GM10248 (cell line): ENCODE results near the gene FOXL2.
"Not testable (repeated sequence)": the region's sequence is repeated elsewhere in the genome, so short reads cannot be mapped to it uniquely, and the experiment has no call there.

Experiments
- CTCF ChIA-PET: fragments of 300-600 bp; sonication (Branson Sonifier 250); formaldehyde crosslinking; extraction: SDS; loops from one replicate; lab custom pipeline; 2021; ENCODE audit warnings: antibody characterized with exemption; lab: Yijun Ruan, JAX
- POLR2A ChIA-PET: fragments of 350-650 bp; sonication (Branson Sonifier 250); formaldehyde crosslinking; extraction: SDS; loops from one replicate; lab custom pipeline; 2020; ENCODE audit warnings: antibody characterized with exemption; lab: Yijun Ruan, JAX
- DNase-seq: peaks from one replicate; pipeline ENCODE4 v3.0.0; 2012; ENCODE audit errors: extremely low spot score
- CTCF ChIP-seq: IDR thresholded peaks from 2 replicates; pipeline ENCODE4 v1.5.1; 2012; ENCODE audit warnings: mild to moderate bottlenecking, low read depth; ENCODE audit errors: extremely low read depth, missing control alignments, control extremely low read depth

FOXL2 gene

GRCh38 chr3:138923531-138923994 is 23.4 kb downstream of the FOXL2 start:
- POLR2A ChIA-PET, result no interaction called here
- CTCF ChIA-PET, result interaction anchor here (0.5 to 19.3 kb wide), 66 partner anchors 8 to 854 kb away, joined by 3 to 503 read pairs (median 4); partner anchors contain the start of gene CEP70
- peak; percentile 82 for TF ChIP-seq CTCF
- DNase-seq, result peak; percentile 82

- CTCF ChIA-PET, result interaction anchor here (1.0 to 19.3 kb wide), 30 partner anchors 9 to 742 kb away, joined by 3 to 503 read pairs (median 6); partner anchors contain the start of gene CEP70
- POLR2A ChIA-PET, DNase-seq: not testable (repeated sequence)
These were observed 24.5 kb downstream of the FOXL2 start for GRCh38 chr3:138922400-138922799.

GRCh38 chr3:138921316-138922292 is 25.3 kb downstream of the FOXL2 start:
- no peak for TF ChIP-seq CTCF
- POLR2A ChIA-PET, result no interaction called here
- DNase-seq, result no peak
- CTCF ChIA-PET, result interaction anchor here (0.7 to 19.3 kb wide), 15 partner anchors 9 to 506 kb away, joined by 3 to 503 read pairs (median 16); partner anchors contain the start of gene CEP70

GRCh38 chr3:138919325-138919724 is 27.6 kb downstream of the FOXL2 start:
- DNase-seq, result no peak
- ChIA-PET POLR2A (no interaction called here), CTCF (interaction anchor here (1.0 to 19.3 kb wide), 8 partner anchors 9 to 501 kb away, joined by 3 to 503 read pairs (median 6); partner anchors contain the start of gene CEP70)
- no peak for TF ChIP-seq CTCF

- no peak for TF ChIP-seq CTCF
- no peak for DNase-seq
- ChIA-PET POLR2A (no interaction called here), CTCF (interaction anchor here (0.7 to 19.3 kb wide), 53 partner anchors 9 to 850 kb away, joined by 3 to 503 read pairs (median 7); partner anchors contain the start of genes CEP70, DBR1 and PIK3CB)
These were observed 30.1 kb downstream of the FOXL2 start for GRCh38 chr3:138916824-138917223.

GRCh38 chr3:138915503-138916498 is 31.1 kb downstream of the FOXL2 start:
- POLR2A ChIA-PET, result interaction anchor here (0.6 to 1.1 kb wide), 3 partner anchors 167 to 322 kb away, joined by 3 to 6 read pairs (median 4); partner anchors contain the start of gene CEP70
- DNase-seq, result peak; percentile 90
- TF ChIP-seq CTCF, result peak; percentile 91
- CTCF ChIA-PET, result interaction anchor here (0.6 to 19.3 kb wide), 134 partner anchors 8 to 1902 kb away, joined by 3 to 503 read pairs (median 4); partner anchors contain the start of genes CEP70, DBR1, FAIM and PIK3CB
